NCI-H460 (cell line): ENCODE measurements around the gene LRP1-AS. TPM values are rescaled to one million over a fixed set of nuclear protein-coding genes. Genes with fewer than 3 reads are reported as not detected.
A peak's percentile ranks its signal among the peaks of the same experiment; 100 is the strongest.

Experiments
- DNase-seq: peaks from one replicate; pipeline ENCODE4 v3.0.0-alpha.2; 2016; ENCODE audit warnings: low read depth; ENCODE audit errors: extremely low read depth
- total RNA-seq: library from RNA; depleted of rRNA; stranded (reverse); fragments of >200 nt; shearing (Covaris generic); gene quantifications from 2 replicates; pipeline ENCODE4 v1.2.3, GENCODE V29; 2014

The LRP1-AS gene
- total RNA-seq, 1 experiment from 2014 or later = not detected

DNA sequence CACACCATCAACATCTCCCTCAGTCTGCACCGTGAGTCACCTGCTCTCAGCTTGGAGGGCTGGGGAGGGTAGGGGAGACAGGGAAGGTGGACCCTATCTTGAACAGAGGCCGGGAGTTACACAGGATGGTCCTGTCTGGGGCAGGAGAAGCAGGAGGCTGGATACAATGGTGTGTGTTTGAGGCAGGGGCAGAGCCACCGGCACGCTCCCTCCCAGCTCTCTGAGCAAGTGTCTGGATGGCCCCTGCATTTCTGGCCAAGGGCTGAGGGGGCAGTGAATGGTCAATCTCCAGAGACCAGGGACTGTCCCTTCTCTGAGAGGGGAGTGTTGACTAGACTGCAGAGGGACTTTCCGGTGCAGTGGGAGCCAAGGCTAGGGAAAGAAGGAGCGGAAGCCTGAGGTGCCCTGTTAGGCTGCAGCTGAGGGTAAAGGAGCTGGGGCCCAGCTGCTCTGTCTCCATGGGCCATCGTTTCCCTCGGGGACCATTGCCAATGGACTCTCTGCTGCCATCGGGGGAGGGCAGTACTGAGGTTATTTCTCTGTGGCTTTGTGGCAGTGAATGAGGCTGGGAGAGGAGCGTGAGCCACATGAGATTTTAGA, 1.9 kb downstream of the LRP1-AS start:
- no peak for DNase-seq

DNA sequence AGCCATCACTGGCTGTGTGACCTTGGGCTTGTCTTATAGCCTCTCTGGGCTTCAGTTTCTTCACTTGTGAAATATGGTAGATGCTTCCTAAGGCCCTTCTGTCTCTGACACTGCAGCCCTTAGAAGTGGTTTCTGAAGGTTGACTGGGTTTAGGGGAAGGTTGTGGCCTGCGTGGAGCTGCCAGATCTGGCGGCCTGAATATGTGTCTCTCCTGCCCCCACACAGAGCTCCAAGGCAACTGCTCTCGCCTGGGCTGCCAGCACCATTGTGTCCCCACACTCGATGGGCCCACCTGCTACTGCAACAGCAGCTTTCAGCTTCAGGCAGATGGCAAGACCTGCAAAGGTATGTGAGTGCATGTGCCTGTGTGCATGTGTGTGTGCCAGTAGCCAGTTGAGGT, 4.0 kb downstream of the LRP1-AS start:
- no peak for DNase-seq

DNA sequence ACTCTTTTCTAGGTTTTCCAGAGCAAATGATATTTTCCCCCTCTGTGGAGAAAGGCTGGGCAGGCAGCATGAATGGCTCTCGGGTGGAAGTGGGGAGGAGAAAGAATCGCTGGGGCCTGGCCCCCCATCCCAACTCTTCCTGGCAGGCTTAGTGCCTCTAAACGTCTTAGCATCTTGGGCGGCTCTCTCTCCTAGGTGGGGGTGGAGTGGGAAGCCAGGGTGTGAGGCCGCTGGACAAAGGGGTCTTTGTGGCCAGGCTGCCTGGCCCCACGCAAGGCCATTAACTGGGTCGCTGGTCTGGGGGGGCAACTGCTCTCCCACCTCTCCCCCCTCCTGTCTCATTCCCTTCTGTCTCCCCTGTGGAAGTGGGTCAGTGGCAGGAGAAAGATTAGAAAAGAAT, 4.7 kb downstream of the LRP1-AS start:
- no peak for DNase-seq

DNA sequence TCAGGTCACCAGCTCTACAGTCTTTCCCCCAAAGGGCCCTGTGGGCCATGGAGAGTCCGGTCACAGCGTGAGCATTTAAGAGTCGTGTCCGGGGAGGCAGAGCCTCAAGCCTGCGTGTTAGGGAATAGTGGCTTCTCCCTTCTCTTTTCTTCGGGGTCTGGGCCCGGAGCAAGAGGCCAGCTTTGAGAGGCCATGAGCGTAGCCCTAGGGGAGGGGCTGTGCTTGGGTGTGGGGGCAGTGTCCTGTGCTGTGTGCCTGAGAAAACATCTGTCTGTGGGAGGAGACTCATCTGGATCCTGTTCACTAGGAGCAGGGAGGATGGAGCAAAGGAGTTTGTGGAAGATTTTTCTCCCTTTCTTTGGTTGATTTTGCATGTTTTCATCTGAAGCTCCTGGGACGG, 5.3 kb downstream of the LRP1-AS start:
- no peak for DNase-seq

DNA sequence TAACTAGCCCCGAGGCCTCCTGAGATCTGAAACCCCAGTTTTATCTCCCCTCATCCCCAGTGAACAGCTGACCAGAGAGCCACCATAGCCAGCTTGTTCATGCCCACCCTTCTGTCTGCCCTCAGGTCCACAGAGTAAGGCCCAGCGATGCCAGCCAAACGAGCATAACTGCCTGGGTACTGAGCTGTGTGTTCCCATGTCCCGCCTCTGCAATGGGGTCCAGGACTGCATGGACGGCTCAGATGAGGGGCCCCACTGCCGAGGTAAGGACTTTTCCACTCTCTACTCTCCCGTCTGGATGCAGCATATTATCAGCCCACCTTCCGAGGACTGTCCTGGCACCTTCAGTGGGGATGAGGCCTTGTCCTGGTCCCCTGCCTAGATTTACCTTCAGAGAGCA, 6.2 kb downstream of the LRP1-AS start:
- no peak for DNase-seq

DNA sequence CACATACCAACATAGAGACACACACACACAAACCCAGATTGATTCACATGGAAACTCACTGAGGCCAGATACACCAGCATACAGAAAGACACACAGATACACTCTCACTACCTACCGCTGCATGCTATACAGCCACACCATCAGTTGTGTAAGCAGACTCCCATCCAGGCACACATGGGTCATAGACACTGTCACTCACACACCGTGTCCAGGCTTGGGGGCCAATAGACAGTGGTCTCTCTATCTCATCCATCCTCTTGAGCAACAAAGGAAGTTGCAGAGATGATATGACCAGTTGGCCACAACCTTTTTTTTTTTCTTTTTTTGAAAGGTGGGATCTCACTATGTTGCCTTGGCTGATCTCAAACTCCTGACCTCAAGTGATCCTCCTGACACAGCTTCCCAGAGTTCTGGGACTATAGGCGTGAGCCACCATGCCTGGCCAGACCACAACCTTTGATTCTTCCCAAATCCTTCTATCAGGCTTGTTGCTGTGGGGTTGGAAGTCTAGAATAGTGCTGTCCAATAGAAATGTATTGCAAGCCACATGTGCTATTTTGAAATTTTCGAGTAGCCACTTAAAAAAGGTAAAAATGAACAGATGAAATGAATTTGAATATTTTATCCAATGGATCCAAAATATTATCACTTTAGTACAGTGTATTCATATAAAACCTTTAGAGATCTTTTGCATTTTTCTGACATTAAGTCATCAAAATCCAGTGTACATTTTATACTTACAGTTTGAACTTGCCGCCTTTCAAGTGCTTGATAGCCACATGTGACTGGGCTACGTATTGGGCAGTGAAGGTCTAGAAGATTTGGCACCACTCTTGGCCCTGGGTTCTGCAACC, 7.4 kb downstream of the LRP1-AS start:
- no peak for DNase-seq

DNA sequence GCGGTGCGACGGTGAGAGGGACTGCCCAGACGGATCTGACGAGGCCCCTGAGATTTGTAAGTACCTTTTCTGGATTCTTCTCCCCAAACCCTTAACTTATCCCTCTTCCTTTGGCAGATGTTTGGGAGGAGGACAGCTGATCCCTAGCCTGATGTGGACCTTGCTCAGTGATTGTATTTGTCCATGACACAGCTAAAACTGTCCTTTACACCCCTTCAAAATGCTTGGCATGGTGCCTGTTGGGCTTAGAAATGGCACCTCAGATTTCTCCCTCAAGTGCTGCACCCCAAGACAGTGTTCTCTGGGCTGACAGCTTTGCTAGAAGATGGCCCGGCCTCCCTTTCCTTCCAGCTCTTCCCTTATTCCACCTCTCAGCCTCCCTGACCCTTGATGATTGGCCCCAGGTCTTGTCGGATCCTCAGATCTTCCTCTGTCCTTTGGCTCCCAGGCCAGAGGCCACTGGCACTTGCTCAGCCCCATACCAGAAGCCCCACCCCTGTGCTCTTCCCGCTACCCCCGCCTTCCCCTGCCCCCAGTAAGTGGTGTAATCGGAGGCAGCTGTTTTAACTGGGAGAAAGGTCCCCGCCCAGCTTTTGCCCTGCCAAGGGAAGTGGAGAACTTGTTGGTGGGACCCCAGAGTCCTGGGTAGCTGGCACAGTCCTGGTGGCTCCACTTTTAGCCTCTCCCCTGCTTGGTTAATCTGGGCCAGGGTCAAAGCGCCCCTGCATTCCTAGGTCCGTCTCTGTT, 8.7 kb downstream of the LRP1-AS start:
- DNase-seq = no peak

DNA sequence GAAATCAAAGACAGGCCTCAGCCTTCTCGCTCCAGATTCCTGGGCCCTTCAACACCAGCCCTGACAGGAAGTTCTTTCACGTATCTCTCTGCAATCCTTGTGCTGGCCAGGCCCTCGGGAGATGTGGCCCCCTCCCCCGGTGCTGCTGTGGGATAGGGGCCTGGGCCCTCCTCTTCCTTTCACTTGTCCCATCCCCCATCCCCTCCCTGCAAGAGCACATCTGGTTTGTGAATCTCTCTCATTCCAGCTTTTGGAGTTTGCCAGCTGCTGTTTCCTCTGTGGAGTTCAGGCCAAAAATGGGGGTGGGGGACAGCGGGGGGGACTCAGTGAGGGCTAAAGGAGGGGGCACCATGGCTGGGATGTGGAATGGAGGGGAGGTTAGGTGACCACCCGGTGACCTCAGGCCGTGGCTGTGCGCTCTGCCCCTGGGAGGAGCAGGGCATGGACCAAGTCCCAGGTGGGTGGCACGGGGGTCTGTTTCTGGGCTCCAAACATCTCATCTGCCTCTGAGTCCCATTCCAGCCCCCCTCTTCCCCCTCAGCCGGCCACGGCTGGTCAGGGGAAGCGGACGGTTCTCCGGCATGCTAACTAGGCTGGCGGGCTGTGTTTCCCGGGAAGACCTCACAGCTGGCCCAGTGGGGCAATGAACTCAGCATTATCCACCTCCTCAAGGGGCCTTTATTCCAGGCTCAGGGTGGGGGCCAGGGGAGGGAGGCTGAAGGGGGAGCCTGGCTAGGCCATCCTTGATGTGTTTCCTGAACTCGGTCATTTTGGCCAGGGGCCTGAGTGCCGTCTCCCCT, 11.7 kb downstream of the LRP1-AS start:
- DNase-seq = no peak

DNA sequence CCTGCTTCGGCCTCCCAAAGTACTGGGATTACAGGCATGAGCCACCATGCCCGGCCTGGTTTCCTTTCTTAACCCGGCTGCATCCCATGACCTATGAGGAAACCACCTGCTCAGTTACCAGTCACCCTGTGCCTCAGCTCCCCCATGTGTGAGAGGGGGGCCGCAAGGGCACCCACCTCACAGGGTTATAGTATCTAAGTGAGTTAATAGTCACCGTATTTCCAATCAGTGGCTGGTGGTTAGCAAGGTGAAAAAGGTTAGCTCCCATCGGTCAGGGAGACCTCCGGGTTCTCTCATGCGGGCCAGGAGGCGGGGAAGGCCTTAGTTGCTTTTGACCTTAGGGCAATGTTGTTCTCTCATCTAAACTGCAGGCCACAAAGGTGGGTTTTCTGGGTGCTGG, 12.5 kb downstream of the LRP1-AS start:
- DNase-seq = no peak

DNA sequence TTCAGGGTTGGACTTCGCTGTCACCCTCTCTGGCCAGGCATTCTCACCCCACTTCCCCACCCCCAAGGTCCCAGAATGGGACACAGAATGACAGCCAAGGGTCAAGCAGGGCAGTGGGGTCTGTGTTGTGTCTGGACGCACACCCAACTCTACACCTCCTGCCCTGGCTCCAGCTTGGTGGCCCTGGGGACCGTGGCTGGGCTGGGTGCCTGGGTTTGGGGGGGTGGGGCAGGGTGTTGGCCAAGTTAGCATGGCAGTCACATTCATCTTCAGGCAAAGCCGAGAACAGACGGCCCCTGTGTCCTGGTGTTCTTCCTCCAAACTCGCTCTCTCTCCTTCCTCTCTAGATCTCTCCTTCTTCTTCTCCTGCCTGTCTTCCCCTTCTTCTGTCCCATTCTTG, 13.5 kb downstream of the LRP1-AS start:
- DNase-seq = no peak

DNA sequence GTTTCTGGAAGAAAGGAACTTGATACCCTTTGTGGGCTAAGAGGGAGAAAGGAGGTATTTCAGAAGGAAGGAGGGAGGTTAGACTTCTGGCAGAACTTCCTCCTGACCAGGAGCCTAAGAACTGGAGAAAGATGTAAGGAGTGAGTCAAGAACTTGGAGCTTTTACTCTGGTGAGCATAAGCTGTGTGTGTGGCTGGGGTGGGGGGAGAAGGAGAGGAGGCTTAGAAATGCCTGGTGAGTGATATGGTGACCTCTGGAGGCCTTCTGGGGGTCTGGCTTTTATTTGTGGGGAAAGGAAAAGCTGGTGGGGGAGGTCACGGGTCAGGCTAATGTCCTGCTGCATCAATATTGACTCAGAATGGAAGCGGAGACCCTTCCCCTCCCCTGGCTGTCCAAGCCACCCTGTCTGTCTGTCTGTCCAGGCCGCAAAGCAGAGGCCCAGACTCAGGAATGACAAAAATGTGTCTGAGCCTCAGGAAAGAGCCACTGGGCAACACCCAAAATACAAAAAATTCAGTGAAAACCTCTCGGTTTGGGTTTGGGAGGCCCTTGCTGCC, 14.3 kb downstream of the LRP1-AS start:
- DNase-seq = no peak

DNA sequence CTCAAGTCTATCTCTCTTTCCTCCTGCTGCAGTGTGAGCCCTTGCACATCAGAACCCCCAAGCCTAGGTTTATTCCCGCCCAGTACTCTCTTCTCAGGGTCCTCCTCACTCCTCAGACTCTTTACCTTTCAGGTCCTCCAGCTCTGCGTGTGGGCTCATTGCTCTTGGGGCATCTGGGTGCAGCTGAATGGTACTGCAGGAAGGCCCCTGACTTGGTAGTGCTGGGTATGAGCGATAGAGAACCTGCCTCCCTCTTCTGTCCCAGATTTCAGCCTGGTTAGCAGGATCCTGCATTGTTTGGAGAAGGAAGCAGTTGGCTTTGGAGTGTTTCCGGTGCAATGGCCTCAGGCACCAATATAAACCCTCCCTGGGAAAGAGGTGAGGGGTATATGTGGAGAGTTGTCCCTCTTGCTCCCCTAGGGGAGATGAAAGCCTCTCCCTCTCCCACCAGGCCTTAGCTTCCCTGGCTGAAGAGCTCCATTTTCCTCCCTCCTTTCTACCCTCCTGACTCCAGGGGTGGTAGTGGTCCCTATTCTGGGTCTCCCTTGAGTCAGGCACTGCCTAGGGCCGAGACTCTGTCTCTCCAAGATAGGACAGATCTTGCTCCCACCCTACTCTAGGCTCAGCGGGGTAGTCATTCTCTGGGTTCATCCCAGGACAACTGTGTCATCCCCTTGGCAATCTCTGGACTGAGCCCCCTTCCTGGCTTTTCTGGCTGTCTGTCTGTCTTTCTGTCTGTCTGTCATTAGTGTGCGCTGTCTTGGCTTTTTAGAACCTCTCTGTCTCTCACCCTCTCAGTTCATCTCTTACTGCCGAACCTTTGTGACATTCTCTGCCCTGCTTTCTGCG, 15.3 kb downstream of the LRP1-AS start:
- no peak for DNase-seq

DNA sequence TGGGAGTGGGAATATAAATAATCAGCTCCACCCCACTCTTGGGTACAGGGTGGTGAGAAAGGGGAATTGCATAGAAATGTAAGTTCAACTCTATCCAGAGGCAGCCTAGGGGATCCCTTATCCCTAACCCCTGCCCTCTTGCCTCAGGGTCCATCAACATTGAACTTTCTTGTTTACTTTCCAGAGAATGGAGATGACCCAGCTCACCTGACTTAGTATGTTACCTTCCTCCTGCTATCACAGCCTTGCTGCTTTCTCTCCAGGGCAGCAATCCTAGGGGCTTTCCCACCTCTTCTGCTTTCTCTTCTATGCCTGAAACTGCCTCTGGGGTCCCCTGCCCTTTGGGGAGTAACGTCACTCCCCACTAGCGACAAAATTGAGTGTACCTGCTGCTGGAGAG, 16.5 kb downstream of the LRP1-AS start:
- no peak for DNase-seq

DNA sequence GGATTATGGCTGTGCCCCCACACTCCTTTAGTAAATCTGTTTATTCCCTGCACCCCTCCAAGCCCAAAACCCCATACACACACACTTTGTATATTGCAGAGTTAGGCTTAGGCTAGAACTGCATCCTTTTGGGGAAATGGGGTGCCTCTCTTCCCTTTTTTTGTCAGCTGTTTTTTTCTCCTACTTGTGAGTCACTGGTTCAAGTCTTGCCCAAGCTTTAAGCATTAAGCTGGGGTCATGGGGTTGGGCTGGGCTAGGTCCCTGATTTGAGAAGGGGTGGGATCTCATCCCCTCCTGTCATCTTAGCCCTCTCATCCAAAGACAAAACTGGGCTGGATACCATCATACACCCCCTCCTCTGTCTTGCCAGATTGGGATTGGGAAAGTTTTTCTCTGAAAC, 17.5 kb downstream of the LRP1-AS start:
- DNase-seq = no peak

DNA sequence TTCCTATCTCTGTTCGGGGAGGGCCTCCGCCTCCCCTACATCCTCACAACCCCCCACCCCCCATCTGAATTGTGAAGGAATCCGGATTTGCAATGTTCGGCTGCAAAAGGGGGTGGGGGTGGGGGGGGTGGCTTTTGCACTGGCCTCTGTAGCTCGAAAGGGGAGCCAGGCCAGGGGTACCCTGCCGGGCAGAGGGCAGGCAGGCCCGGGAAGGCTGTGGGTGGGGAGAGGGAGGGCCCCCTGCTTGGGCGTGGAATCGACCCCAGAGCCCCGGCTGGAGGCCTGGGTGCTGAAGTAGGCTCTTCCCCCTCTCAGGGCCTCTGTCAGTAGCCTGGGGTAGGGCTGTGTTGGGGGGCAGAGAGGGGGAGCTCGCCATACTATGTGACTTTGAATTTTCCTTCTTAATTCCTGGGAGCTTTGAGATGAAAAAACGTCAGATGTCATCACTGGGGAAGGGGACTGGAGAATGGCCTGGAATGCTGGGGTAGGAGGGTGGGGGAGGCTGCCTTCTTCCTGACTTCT, 18.0 kb downstream of the LRP1-AS start:
- DNase-seq = no peak

DNA sequence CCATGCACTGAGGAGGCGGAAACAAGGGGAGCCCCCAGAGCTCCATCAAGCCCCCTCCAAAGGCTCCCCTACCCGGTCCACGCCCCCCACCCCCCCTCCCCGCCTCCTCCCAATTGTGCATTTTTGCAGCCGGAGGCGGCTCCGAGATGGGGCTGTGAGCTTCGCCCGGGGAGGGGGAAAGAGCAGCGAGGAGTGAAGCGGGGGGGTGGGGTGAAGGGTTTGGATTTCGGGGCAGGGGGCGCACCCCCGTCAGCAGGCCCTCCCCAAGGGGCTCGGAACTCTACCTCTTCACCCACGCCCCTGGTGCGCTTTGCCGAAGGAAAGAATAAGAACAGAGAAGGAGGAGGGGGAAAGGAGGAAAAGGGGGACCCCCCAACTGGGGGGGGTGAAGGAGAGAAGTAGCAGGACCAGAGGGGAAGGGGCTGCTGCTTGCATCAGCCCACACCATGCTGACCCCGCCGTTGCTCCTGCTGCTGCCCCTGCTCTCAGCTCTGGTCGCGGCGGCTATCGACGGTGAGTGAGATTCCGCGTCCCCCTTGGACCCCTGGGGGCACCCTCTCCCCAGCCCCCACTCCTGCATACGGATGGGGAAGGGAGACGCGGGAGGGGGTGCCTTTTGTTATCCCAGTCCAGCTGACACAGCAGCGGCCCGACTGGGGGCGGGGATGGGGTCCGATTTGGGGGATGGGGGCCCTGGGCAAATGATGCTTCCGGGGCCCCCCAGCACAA, 18.7 kb downstream of the LRP1-AS start:
- DNase-seq = no peak

DNA sequence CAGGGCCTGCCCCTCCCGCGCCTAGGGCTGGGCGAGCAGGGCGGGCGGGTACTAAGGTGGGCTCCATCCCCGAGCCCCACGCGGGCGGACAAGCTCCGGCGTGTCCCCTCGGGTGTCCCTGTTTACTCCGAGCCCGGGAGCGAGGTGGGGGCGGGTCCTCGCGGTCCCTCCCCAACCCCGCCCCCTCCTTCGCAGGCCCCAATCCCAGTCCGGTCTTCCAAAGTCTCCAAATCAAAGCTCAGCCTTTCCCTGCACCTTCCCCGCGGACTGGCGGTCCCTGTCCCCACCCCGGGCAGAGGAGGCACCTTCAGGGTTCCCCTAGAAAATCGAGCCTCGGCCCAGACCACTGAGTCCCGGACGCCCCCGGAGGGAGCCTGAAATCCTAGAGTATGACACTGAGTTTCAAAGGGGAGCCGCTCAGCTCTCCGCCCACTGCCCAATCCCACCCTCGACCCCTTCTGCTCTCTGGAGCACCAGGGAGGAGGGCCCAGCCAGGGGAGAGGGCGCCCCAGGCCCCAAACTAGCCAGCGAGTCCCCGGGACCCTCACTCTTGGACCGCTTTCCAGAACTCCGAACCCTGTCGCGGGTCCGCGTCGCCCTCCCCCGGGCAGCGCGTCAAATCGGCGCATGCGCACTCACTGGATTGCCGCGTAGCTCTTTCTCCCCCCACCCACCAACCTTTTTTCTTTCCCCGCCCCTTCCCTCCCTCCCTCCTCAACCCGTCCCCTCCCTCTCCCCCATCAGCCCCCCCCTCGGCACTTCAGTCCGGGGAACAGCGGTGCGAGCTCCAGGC, 19.5 kb downstream of the LRP1-AS start, which contains the start of gene LRP1:
LRP1 (plus strand) TSS at position 758 of the 793 bp plus-strand sequence. CDS start 482 bp downstream, outside the sequence.
- peak; percentile 78 for DNase-seq
